ENCODE data around the gene PAPSS2.

- no peak for TF ChIP-seq CTCF (IDR thresholded peaks at IDR 0.05)
- TF ChIP-seq POLR2A (IDR thresholded peaks at IDR 0.05), result no peak
These were observed 47.1 kb downstream of the PAPSS2 start for GRCh38 chr10:87706731-87707130.

Measured in body of pancreas (tissue), 4 donors.